MM.1S (cell line): ENCODE measurements around the gene ADIPOR1.

Experiments
- DNase-seq: peaks from one replicate; pipeline ENCODE4 v3.0.0-alpha.2; 2015
- H2AFZ ChIP-seq: fragments of 300-600 bp; sonication (generic); 2 replicates; pipeline ENCODE4 v1.6.0; 2016; ENCODE audit warnings: antibody characterized with exemption, low read length
- H3F3A ChIP-seq: fragments of 300-600 bp; sonication (generic); 2 replicates; pipeline ENCODE4 v1.6.1; 2016; ENCODE audit warnings: mild to moderate bottlenecking, antibody characterized with exemption, low read length, moderate library complexity, mixed read lengths; ENCODE audit not compliant: insufficient read depth
- H3K27ac ChIP-seq: fragments of 300-600 bp; sonication (generic); 2 replicates; pipeline ENCODE4 v1.5.1; 2016; ENCODE audit warnings: mild to moderate bottlenecking, low read length
- H3K27me3 ChIP-seq: fragments of 300-600 bp; sonication (generic); replicated peaks from 2 replicates; pipeline ENCODE4 v1.6.0; 2016; ENCODE audit warnings: low read length; ENCODE audit not compliant: insufficient read depth
- H3K36me3 ChIP-seq: fragments of 300-600 bp; sonication (generic); replicated peaks from 2 replicates; pipeline ENCODE4 v1.6.1; 2016; ENCODE audit warnings: mild to moderate bottlenecking, low read length, mixed read lengths; ENCODE audit not compliant: insufficient read depth
- H3K4me1 ChIP-seq: fragments of 300-600 bp; sonication (generic); 2 replicates; pipeline ENCODE4 v1.6.1; 2016; ENCODE audit warnings: low read length, mixed read lengths
- H3K4me2 ChIP-seq: fragments of 300-600 bp; sonication (generic); 2 replicates; pipeline ENCODE4 v1.6.0; 2016; ENCODE audit warnings: low read depth, low read length
- H3K4me3 ChIP-seq: fragments of 300-600 bp; sonication (generic); 2 replicates; pipeline ENCODE4 v1.5.1; 2016; ENCODE audit warnings: low read length, mixed read lengths
- H3K79me2 ChIP-seq: fragments of 300-600 bp; sonication (generic); 2 replicates; pipeline ENCODE4 v1.6.1; 2016; ENCODE audit warnings: mixed run types, low read length, mixed read lengths
- H3K9ac ChIP-seq: fragments of 300-600 bp; sonication (generic); 2 replicates; pipeline ENCODE4 v1.6.1; 2016; ENCODE audit warnings: low read length, mixed read lengths
- H3K9me2 ChIP-seq: fragments of 300-600 bp; sonication (generic); replicated peaks from 2 replicates; pipeline ENCODE4 v1.6.1; 2016; ENCODE audit warnings: mild to moderate bottlenecking, low read length, mixed read lengths; ENCODE audit not compliant: insufficient read depth
- H3K9me3 ChIP-seq: fragments of 300-600 bp; sonication (generic); replicated peaks from 2 replicates; pipeline ENCODE4 v1.6.1; 2016; ENCODE audit warnings: mild to moderate bottlenecking, low read length, mixed read lengths; ENCODE audit not compliant: insufficient read depth
- H4K20me1 ChIP-seq: fragments of 300-600 bp; sonication (generic); 2 replicates; pipeline ENCODE4 v1.6.1; 2016; ENCODE audit warnings: mild to moderate bottlenecking, low read length, moderate library complexity, mixed read lengths; ENCODE audit not compliant: insufficient read depth
- EZH2 ChIP-seq: fragments of 300-600 bp; sonication (generic); optimal IDR thresholded peaks from 2 replicates; pipeline ENCODE3; 2017; ENCODE audit warnings: low read depth, mild to moderate bottlenecking, antibody characterized with exemption, low read length, mixed read lengths
- EZH2phosphoT487 ChIP-seq: fragments of 300-600 bp; sonication (generic); IDR thresholded peaks from 2 replicates; pipeline ENCODE4 v1.6.1; 2018; ENCODE audit warnings: antibody characterized with exemption, low read length
- TF ChIP-seq, protein P1 (sequence below): fragments of 300-600 bp; sonication (generic); IDR thresholded peaks from 2 replicates; pipeline ENCODE4 v1.5.1; 2016; ENCODE audit warnings: antibody characterized with exemption, low read length, mixed read lengths

ADIPOR1 gene

DNA sequence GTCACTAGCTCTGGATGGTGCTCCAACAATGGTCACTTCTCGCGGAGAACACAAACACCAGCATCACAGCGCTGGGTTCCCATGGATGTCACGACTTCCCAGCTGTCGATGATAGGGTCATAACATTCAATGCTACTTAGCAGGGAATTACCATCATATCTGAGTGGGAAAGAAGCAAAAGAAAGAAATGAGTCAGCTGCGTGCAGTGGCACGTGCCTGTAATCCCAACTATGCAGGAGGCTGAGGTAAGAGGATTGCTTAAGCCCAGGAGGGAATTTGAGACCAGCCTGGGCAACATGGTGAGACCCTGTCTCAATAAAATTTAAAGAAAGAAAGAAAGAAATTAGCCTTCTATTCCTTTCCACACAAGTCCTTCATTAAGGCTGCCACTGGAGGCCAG is 65.6 kb downstream of the ADIPOR1 start:
- Histone ChIP-seq H2AFZ (no peak overlapping the region), H3K27ac (no peak overlapping the region), H3K79me2 (peaks cover 8% of the 10 kb centered on the region), H3K27me3 (no peaks in the 10 kb centered on the region), H3K4me1 (peaks cover 18% of the 10 kb centered on the region), H3F3A (peaks cover 21% of the 10 kb centered on the region; the same call in 1 of the 2 replicates), H3K36me3 (0 out of 2 replicates have a peak, but pooled peaks cover 6% of the 10 kb centered on the region), H4K20me1 (no peaks in the 10 kb centered on the region), H3K4me3 (no peak overlapping the region), H3K9me2 (no peaks in the 10 kb centered on the region), H3K4me2 (no peak overlapping the region), H3K9ac (no peak overlapping the region), H3K9me3 (no peaks in the 10 kb centered on the region)
- no peak for DNase-seq
- TF ChIP-seq, protein P1, sequence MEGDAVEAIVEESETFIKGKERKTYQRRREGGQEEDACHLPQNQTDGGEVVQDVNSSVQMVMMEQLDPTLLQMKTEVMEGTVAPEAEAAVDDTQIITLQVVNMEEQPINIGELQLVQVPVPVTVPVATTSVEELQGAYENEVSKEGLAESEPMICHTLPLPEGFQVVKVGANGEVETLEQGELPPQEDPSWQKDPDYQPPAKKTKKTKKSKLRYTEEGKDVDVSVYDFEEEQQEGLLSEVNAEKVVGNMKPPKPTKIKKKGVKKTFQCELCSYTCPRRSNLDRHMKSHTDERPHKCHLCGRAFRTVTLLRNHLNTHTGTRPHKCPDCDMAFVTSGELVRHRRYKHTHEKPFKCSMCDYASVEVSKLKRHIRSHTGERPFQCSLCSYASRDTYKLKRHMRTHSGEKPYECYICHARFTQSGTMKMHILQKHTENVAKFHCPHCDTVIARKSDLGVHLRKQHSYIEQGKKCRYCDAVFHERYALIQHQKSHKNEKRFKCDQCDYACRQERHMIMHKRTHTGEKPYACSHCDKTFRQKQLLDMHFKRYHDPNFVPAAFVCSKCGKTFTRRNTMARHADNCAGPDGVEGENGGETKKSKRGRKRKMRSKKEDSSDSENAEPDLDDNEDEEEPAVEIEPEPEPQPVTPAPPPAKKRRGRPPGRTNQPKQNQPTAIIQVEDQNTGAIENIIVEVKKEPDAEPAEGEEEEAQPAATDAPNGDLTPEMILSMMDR, result no peak
- TF ChIP-seq EZH2 (no peak), EZH2phosphoT487 (no peak)
